ENCODE measurements around the gene CABCOCO1.

The CABCOCO1 gene

GRCh38 chr10:61682323-61682722 lies 19.6 kb downstream of the CABCOCO1 start:
- TF ChIP-seq FOXP2 (optimal IDR thresholded peaks at IDR 0.05; ENCODE audit: borderline replicate concordance, extremely low read depth, extremely low read length, insufficient read depth) (no peak), SIN3A (IDR thresholded peaks at IDR 0.05; ENCODE audit: borderline replicate concordance, insufficient read depth, low read length) (no peak), TAF1 (IDR thresholded peaks at IDR 0.05; ENCODE audit: borderline replicate concordance, insufficient read depth, low read length) (no peak), POLR2AphosphoS5 (IDR thresholded peaks at IDR 0.05; ENCODE audit: low read depth, low read length) (no peak), REST (IDR thresholded peaks at IDR 0.05; ENCODE audit: insufficient read depth in 1 of 2, low read depth in 2 of 2, low read length in 2 of 2) (no peak)

GRCh38 chr10:61683319-61683718 lies 20.6 kb downstream of the CABCOCO1 start:
- no peak for TF ChIP-seq FOXP2 (optimal IDR thresholded peaks at IDR 0.05; ENCODE audit: borderline replicate concordance, extremely low read depth, extremely low read length, insufficient read depth)
- TF ChIP-seq POLR2AphosphoS5 (IDR thresholded peaks at IDR 0.05; ENCODE audit: low read depth, low read length), result no peak
- TF ChIP-seq REST (IDR thresholded peaks at IDR 0.05; ENCODE audit: insufficient read depth in 1 of 2, low read depth in 2 of 2, low read length in 2 of 2), result no peak
- TF ChIP-seq TAF1 (IDR thresholded peaks at IDR 0.05; ENCODE audit: borderline replicate concordance, insufficient read depth, low read length), result no peak
- no peak for TF ChIP-seq SIN3A (IDR thresholded peaks at IDR 0.05; ENCODE audit: borderline replicate concordance, insufficient read depth, low read length)

- TF ChIP-seq FOXP2 (optimal IDR thresholded peaks at IDR 0.05; ENCODE audit: borderline replicate concordance, extremely low read depth, extremely low read length, insufficient read depth), result no peak
- no peak for TF ChIP-seq SIN3A (IDR thresholded peaks at IDR 0.05; ENCODE audit: borderline replicate concordance, insufficient read depth, low read length)
- no peak for TF ChIP-seq POLR2AphosphoS5 (IDR thresholded peaks at IDR 0.05; ENCODE audit: low read depth, low read length)
- TF ChIP-seq REST (IDR thresholded peaks at IDR 0.05; ENCODE audit: insufficient read depth in 1 of 2, low read depth in 2 of 2, low read length in 2 of 2), result no peak
- TF ChIP-seq TAF1 (IDR thresholded peaks at IDR 0.05; ENCODE audit: borderline replicate concordance, insufficient read depth, low read length), result no peak
Measured at GRCh38 chr10:61684894-61685507, 22.3 kb downstream of the CABCOCO1 start.

GRCh38 chr10:61688551-61689308 lies 26.0 kb downstream of the CABCOCO1 start:
- TF ChIP-seq FOXP2 (optimal IDR thresholded peaks at IDR 0.05; ENCODE audit: borderline replicate concordance, extremely low read depth, extremely low read length, insufficient read depth) (no peak), SIN3A (IDR thresholded peaks at IDR 0.05; ENCODE audit: borderline replicate concordance, insufficient read depth, low read length) (no peak), POLR2AphosphoS5 (IDR thresholded peaks at IDR 0.05; ENCODE audit: low read depth, low read length) (no peak), REST (IDR thresholded peaks at IDR 0.05; ENCODE audit: insufficient read depth in 1 of 2, low read depth in 2 of 2, low read length in 2 of 2) (no peak), TAF1 (IDR thresholded peaks at IDR 0.05; ENCODE audit: borderline replicate concordance, insufficient read depth, low read length) (no peak)

Measured in PFSK-1 (cell line).